HepG2 (cell line): ENCODE results near the gene SCYL1. TPM values are rescaled to one million over a fixed set of nuclear protein-coding genes. Genes with fewer than 3 reads are reported as not detected.

Source experiments
- AHR ChIP-seq: IDR thresholded peaks from 2 replicates; pipeline ENCODE4 v1.6.1; 2018; ENCODE audit warnings: missing genetic modification reagents, missing compliant biosample characterization
- BATF2 ChIP-seq: sonication (generic); formaldehyde crosslinking; IDR thresholded peaks from 2 replicates; pipeline ENCODE4 v1.8.0; 2022; ENCODE audit warnings: mild to moderate bottlenecking, missing genetic modification reagents, moderate library complexity
- HNRNPK ChIP-seq: fragments of 200-400 bp; formaldehyde crosslinking; IDR thresholded peaks from 2 replicates; pipeline ENCODE4 v1.6.1; 2018; ENCODE audit warnings: low read length, low read depth, moderate library complexity, mild to moderate bottlenecking; ENCODE audit not compliant: poor library complexity, severe bottlenecking
- SNAPC4 ChIP-seq: sonication (generic); formaldehyde crosslinking; IDR thresholded peaks from 2 replicates; pipeline ENCODE4 v1.4.0; 2020; ENCODE audit warnings: mild to moderate bottlenecking, missing genetic modification reagents
- XRCC5 ChIP-seq: fragments of 200-400 bp; formaldehyde crosslinking; optimal IDR thresholded peaks from 2 replicates; pipeline ENCODE3; 2017; ENCODE audit warnings: mild to moderate bottlenecking, low read length
- ZNF207 ChIP-seq: fragments of 450-650 bp; IDR thresholded peaks from 2 replicates; pipeline ENCODE4 v1.6.1; 2016; ENCODE audit warnings: antibody characterized with exemption, borderline replicate concordance
- ZNF414 ChIP-seq: sonication (generic); formaldehyde crosslinking; IDR thresholded peaks from 2 replicates; pipeline ENCODE4 v1.5.0; 2020; ENCODE audit warnings: missing genetic modification reagents
- ZNF616 ChIP-seq: sonication (generic); formaldehyde crosslinking; IDR thresholded peaks from 2 replicates; pipeline ENCODE4 v1.5.0; 2020; ENCODE audit warnings: low read depth, mild to moderate bottlenecking, missing genetic modification reagents
- ZNF678 ChIP-seq: sonication (generic); formaldehyde crosslinking; IDR thresholded peaks from 2 replicates; pipeline ENCODE4 v1.4.0; 2020; ENCODE audit warnings: mild to moderate bottlenecking, missing genetic modification reagents
- ZNF776 ChIP-seq: sonication (generic); formaldehyde crosslinking; IDR thresholded peaks from 2 replicates; pipeline ENCODE4 v1.4.0; 2020; ENCODE audit warnings: mild to moderate bottlenecking, missing genetic modification reagents
- polyA plus RNA-seq, 8 experiments: library from polyadenylated mRNA; depleted of rRNA in 3 of 8; stranded (reverse) in 7 of 8; unstranded in 1 of 8; fragments of >200 nt; fragmentation: Illumina TruSeq in 4 of 8; extraction: Trizol in 4 of 8; gene quantifications; 2 replicates each; pipeline versions ENCODE4 v1.2.1 to v1.2.3, GENCODE V29; 2011 to 2016; ENCODE audit warnings: low read depth in 4 of 8, missing spikeins in 1 of 8, mixed read lengths in 1 of 8; ENCODE audit not compliant: insufficient read depth in 1 of 8
- total RNA-seq, 5 experiments: library from RNA; depleted of rRNA; stranded (reverse); fragments of >200 nt; fragmentation: Illumina TruSeq; extraction: Trizol; gene quantifications; 2 replicates each; pipeline ENCODE4 v1.2.3, GENCODE V29; 2016; ENCODE audit warnings: low read depth in 1 of 5

Gene SCYL1
- total and polyA plus RNA-seq, 2 of the 13 experiments (the other 11 are each of a cell fraction or from before 2014, with no cell fraction given) = 65.9 to 103 TPM

GRCh38 chr11:65477149-65477965 is 47.5 kb upstream of the SCYL1 start (continued):
- TF ChIP-seq ZNF207 = no peak
- TF ChIP-seq SNAPC4 = 0 out of 2 replicates have a peak, but pooled peaks have one; percentile 59
- peak; percentile 68 for TF ChIP-seq HNRNPK
- TF ChIP-seq ZNF414 (CRISPR knock-in tag) = no peak; the same call in 1 of the 2 replicates
- no peak for TF ChIP-seq XRCC5
- TF ChIP-seq AHR (CRISPR knock-in tag) = no peak
- TF ChIP-seq ZNF616 (CRISPR knock-in tag) = peak; percentile 90
- TF ChIP-seq BATF2 (CRISPR knock-in tag) = peak; percentile 78; the same call in 1 of the 2 replicates
- TF ChIP-seq ZNF776 = no peak
- no peak; the same call in 1 of the 2 replicates for TF ChIP-seq ZNF678 (CRISPR knock-in tag)
